GM13977 (cell line): ENCODE data around the gene WTAP.
"Not testable (repeated sequence)": the region's sequence is repeated elsewhere in the genome, so short reads cannot be mapped to it uniquely, and the experiment has no call there.

Experiments
- DNase-seq: peaks from one replicate; pipeline ENCODE4 v3.0.0; 2012; ENCODE audit warnings: low spot score
- CTCF ChIP-seq: IDR thresholded peaks from 2 replicates; pipeline ENCODE4 v1.5.1; 2012; ENCODE audit warnings: mild to moderate bottlenecking, control low read depth; ENCODE audit not compliant: insufficient read depth; ENCODE audit errors: extremely low read depth, missing control alignments
- in situ Hi-C: fragments of 300-500 bp; cut with MboI; formaldehyde crosslinking; loops from one replicate; pipeline ENCODE4 v1.12.0; 2022; ENCODE audit warnings: low sequenced_read_pairs, low pct_unique_long_range_greater_than_20kb, mixed read lengths, inconsistent platforms; ENCODE audit not compliant: unreplicated experiment

Gene WTAP

GRCh38 chr6:159736908-159737307 is 9.6 kb downstream of the WTAP start:
- no peak for DNase-seq
- in situ Hi-C loops: no loop called here
- TF ChIP-seq CTCF: no peak

GRCh38 chr6:159739341-159739740 is 12.0 kb downstream of the WTAP start:
- no peak for DNase-seq
- in situ Hi-C loops: no loop called here
- no peak for TF ChIP-seq CTCF

GRCh38 chr6:159742165-159742564 is 14.9 kb downstream of the WTAP start:
- no peak for TF ChIP-seq CTCF
- DNase-seq: no peak
- in situ Hi-C loops: no loop called here

GRCh38 chr6:159745081-159745480 is 17.8 kb downstream of the WTAP start:
- TF ChIP-seq CTCF: no peak
- DNase-seq: no peak
- in situ Hi-C loops: no loop called here

- in situ Hi-C loops: no loop called here
- DNase-seq: no peak
- TF ChIP-seq CTCF: no peak
These were observed 19.5 kb downstream of the WTAP start for GRCh38 chr6:159746759-159747158.

- DNase-seq, in situ Hi-C loops: not testable (repeated sequence)
These were observed 20.8 kb downstream of the WTAP start for GRCh38 chr6:159748127-159748526.

- no peak for TF ChIP-seq CTCF
- DNase-seq: no peak
- in situ Hi-C loops: no loop called here
These were observed 24.1 kb downstream of the WTAP start for GRCh38 chr6:159751448-159751847.
